Skeletal muscle satellite cell (primary cell): ENCODE data around the gene CTRB1.
"Not testable (repeated sequence)": the region's sequence is repeated elsewhere in the genome, so short reads cannot be mapped to it uniquely, and the experiment has no call there.

Source experiments
- H3K27me3 ChIP-seq: 2 replicates; pipeline ENCODE4 v1.7.0; 2013; ENCODE audit warnings: low read length; ENCODE audit not compliant: control insufficient read depth, insufficient read depth
- H3K36me3 ChIP-seq: 2 replicates; pipeline ENCODE4 v1.7.0; 2013; ENCODE audit warnings: mild to moderate bottlenecking, control low read depth, low read length; ENCODE audit not compliant: insufficient read depth
- H3K4me1 ChIP-seq: 2 replicates; pipeline ENCODE4 v1.7.0; 2013; ENCODE audit warnings: low read length; ENCODE audit not compliant: control insufficient read depth, insufficient read depth
- H3K4me2 ChIP-seq: 2 replicates; pipeline ENCODE4 v1.7.0; 2013; ENCODE audit warnings: mild to moderate bottlenecking, low read length
- H3K4me3 ChIP-seq: 2 replicates; pipeline ENCODE4 v1.7.0; 2013; ENCODE audit warnings: low read length
- H3K9ac ChIP-seq: 2 replicates; pipeline ENCODE4 v1.7.0; 2013; ENCODE audit warnings: mild to moderate bottlenecking, low read depth, low read length, moderate library complexity
- H3K9me3 ChIP-seq: replicated peaks from 2 replicates; pipeline ENCODE4 v1.7.0; 2013; ENCODE audit warnings: mild to moderate bottlenecking, control low read depth, low read length

CTRB1 gene

DNA sequence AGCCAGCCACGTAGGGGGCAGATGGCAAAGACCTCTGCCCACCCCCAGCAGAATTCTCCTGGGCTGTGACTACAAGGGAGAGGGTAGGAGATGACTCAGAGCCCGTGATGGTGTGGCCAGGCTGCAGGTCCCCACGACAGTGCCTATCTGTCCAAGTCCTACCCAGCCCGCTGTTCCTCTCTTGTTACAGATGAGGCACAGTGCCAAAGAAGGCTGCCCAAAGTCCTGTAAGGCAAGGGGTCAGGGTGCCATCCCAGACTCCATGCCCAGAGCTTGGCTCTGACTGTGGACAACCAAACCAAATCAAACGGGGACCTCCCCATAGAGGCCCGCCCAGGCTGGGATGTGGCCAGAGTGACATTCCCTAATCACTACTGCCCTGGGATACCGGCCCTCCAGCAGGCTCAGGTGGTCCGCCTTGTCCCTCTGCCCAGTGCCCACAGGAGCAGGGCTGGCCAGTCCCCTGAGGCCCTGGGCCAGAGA is 45.2 kb downstream of the CTRB1 start:
- Histone ChIP-seq H3K36me3 (peaks cover 23% of the 10 kb centered on the region), H3K4me1 (peaks cover 56% of the 10 kb centered on the region), H3K4me3 (peak overlapping the region; percentile 98), H3K27me3 (no peaks in the 10 kb centered on the region), H3K4me2 (peak overlapping the region; percentile 99), H3K9me3 (no peaks in the 10 kb centered on the region), H3K9ac (peak overlapping the region; percentile 100)

DNA sequence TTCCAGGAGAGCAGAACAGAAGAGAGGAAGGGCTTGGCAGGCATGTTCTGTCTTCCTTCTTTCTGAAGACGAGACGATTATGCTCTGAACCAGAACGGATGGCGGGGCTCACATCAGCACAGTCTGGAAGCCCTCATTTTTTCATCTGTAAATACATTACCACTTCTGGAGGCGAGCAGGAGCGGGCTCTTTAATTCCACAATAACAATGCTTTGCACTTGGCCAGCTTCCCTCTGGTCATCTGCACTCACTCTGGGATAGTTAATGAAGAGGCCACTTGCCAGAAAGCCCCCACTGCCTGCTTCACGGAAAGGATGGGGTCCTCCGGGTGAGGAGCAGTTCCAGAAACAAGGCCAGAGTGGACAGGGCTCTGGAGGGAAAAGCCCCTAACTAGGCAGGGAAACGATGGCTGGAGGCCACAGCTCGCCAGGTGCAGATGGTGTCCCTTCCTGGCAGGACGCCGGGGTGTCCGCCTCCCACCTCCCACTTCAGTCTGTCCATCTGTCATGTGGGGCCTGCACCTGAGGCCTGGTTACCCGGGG is 45.7 kb downstream of the CTRB1 start:
- Histone ChIP-seq H3K9ac (peak overlapping the region; percentile 100), H3K4me3 (peak overlapping the region; percentile 98), H3K27me3 (no peaks in the 10 kb centered on the region)

DNA sequence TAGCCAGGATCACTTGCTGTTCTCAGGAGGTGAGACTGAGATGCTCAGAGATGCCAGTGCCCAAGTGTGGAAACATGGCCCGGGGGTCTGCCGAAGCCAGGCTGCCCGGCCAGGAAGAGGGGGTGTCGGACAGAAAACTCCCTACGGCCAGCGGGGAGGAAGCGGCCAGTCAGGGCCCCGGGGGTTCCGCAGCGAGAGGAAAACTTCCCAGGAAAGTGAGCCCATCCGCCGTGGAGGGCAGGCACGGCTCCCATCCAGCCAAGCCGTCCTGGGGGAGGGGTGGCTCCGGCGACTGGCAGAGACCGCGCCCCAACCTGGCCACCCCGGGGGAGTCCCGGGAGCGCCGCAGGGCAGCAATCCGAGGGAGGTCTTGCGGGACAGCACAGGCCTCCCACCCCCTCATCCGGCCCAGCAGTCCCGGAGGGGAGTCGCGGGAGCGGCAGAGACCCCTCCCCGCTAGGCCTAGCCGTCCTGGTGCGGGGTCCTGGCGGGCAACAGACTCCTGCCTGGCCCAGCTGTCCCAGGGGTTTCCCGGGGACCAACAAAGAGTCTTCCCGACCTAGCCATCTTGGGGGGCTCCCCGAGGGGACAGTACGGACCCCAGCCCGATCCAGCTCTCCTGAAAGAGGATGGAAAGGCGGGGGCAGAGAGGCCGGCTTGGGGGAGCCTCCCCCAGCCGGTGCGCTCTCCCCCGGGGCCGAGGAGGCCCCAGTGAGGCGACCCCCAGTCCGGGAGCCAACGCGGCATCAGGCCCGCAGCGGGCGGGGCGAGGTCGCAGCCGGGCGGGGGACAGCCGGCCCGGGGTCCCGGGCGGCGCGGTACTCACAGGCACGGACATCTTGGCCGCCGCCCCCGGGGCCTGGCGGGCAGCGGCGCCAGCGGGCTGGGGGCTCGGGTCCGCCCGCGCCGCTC is 46.5 kb downstream of the CTRB1 start:
- Histone ChIP-seq H3K27me3 (no peaks in the 10 kb centered on the region), H3K4me1 (peaks cover 56% of the 10 kb centered on the region), H3K4me3 (peak overlapping the region; percentile 98), H3K36me3 (peaks cover 20% of the 10 kb centered on the region), H3K9ac (peak overlapping the region; percentile 100), H3K4me2 (peak overlapping the region; percentile 99), H3K9me3 (no peaks in the 10 kb centered on the region)

More for the DNA sequence above, 45.7 kb downstream of the CTRB1 start:
- H3K4me1 ChIP-seq, result peaks cover 56% of the 10 kb centered on the region
- H3K9me3 ChIP-seq, result no peaks in the 10 kb centered on the region
- peak overlapping the region; percentile 99 for H3K4me2 ChIP-seq
- H3K36me3 ChIP-seq, result peaks cover 20% of the 10 kb centered on the region

DNA sequence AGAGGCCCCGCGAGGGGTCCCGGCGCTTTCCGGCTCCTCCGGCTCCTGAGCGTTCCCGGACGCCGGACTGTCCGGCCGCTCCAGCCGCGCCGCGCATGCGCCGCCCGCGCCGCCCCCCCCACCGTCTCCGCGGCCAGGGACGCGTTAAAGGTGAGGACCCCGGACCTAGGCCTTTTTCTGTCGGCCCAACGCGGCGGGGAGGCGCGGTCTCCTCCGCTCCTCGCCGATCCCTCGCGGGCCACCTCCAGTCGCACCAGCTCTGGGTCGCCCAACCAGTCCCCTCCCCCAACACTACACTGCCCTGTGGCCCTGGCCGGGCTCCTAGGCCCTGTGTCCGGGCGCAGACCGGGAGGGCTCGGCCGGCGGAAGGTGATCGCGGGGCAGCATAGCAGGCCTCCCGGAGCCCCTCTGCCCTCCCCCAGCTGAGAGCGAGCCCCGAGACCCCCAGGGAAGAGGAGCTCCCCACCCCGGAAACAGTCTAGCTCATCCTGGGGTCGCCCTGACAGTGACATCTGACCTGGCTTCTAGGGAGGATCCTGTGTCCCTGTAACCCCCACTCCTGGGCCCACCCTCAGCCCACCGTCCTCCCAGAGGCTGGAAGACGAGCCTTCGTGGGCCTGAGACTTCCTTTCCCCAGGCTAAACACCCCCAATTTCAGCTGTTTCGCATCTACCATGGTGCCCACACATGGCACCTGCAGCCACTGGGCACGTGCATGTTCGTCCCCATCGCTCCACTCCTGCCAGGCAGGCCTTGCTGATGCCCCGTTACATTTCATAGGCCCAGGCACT is 47.3 kb downstream of the CTRB1 start:
- peaks cover 56% of the 10 kb centered on the region for H3K4me1 ChIP-seq
- H3K4me3 ChIP-seq, result peak overlapping the region; percentile 98

DNA sequence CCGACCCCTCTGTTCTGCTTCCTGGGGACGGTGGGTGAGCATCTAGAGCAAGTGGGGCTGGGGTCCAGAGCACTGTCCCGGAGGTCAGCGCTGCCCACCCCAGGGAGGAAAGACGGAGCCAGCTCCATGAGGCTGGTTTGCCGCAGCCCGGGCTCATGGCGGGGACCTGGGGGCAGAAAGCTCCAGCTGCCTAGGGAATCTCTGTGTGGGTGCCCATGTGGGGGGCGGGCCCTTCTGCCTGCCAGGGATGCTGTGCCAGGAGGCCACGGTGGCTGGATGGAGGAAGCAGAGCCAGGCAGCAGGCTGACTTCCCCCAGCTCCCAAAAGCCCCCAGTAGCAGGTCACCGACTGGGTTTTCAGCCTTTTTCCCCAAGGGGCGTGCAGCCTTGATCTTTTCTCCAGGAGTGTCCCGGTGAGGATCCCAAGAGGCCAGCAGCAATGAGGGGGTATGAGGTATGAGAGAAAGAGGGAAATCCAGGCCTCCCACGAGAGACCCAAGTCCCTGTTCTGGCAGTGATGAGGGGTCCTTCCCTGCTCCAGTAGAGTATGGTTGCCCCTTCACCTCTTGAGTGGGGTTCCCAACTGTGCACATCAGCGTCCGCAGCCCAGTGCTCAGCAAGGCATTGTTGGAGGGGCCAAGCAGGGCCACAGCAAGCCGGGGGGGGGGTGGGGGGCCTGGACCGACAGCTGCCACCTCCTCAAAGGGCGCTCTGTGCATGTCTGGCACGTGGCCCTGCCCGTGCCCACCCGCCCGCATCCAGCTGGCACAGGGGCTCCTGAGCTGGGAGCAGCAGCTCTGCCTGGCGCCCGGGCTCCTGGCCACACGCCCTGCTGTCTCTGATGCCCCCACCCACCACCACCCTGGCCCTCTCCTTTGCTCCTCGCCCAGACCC is 48.2 kb downstream of the CTRB1 start:
- H3K4me2 ChIP-seq, result peak overlapping the region; percentile 99
- H3K4me1 ChIP-seq, result peaks cover 52% of the 10 kb centered on the region
- no peaks in the 10 kb centered on the region for H3K27me3 ChIP-seq
- H3K36me3 ChIP-seq, result peaks cover 16% of the 10 kb centered on the region
- H3K9me3 ChIP-seq, result no peaks in the 10 kb centered on the region
- H3K4me3 ChIP-seq, result peak overlapping the region; percentile 98
- H3K9ac ChIP-seq, result no peak overlapping the region

More for the DNA sequence above, 47.3 kb downstream of the CTRB1 start:
- Histone ChIP-seq H3K9me3 (no peaks in the 10 kb centered on the region), H3K9ac (peak overlapping the region; percentile 100), H3K4me2 (peak overlapping the region; percentile 99), H3K27me3 (no peaks in the 10 kb centered on the region), H3K36me3 (peaks cover 20% of the 10 kb centered on the region)

DNA sequence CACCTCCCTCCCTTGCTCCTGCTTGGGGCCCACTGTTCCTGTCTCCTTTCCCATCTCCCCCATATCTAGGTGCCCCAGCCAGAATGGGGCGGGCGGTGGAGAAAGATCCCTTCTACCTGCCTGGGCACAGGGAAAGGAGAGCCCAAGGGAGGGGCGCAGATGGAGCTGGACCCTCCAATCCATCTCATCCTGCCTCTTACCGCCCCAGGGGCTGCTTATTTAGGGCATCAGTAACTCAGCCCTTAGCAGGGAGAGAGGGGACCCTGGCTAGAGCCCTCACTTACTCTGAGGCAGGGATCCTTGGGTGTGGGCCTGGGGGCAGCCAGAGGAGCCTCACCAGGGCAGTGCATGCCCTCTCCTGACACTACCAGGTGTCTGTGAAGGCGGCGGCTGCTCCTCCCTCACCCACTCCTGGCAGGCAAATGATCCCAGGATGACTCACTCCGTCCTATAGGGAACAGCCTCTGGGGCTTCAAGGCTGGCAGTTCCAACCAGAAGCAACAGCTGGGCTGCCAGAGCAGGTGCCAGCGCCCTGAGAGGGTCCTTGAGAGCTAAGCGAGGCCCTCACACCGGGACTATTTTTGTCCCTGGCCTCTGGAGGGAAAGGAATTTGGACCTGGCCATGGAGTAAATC is 49.0 kb downstream of the CTRB1 start:
- Histone ChIP-seq H3K4me2 (no peak overlapping the region), H3K4me3 (no peak overlapping the region), H3K9me3 (no peaks in the 10 kb centered on the region), H3K36me3 (peaks cover 8% of the 10 kb centered on the region), H3K9ac (no peak overlapping the region), H3K27me3 (no peaks in the 10 kb centered on the region), H3K4me1 (peaks cover 45% of the 10 kb centered on the region)

DNA sequence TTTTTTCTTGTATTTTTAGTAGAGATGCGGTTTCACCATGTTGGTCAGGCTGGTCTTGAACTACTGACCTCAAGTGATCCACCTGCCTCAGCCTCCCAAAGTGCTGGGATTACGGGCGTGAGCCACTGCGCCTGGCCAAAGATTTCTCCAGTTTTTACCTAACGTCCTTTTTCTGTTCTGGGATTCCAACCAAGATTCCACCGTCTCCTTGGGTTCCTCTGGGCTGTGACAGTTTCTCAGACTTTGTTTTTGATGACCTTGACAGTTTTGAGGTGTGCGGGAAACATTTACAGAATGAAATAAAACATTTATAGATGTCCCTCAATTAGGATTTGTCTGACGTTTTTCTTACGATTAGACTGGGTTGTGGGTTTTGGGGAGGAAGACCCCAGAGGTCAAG is 50.6 kb downstream of the CTRB1 start:
- not testable (repeated sequence) for H3K4me2 ChIP-seq, H3K27me3 ChIP-seq, H3K9ac ChIP-seq, H3K36me3 ChIP-seq, H3K4me3 ChIP-seq, H3K9me3 ChIP-seq
- H3K4me1 ChIP-seq, result peaks cover 35% of the 10 kb centered on the region

DNA sequence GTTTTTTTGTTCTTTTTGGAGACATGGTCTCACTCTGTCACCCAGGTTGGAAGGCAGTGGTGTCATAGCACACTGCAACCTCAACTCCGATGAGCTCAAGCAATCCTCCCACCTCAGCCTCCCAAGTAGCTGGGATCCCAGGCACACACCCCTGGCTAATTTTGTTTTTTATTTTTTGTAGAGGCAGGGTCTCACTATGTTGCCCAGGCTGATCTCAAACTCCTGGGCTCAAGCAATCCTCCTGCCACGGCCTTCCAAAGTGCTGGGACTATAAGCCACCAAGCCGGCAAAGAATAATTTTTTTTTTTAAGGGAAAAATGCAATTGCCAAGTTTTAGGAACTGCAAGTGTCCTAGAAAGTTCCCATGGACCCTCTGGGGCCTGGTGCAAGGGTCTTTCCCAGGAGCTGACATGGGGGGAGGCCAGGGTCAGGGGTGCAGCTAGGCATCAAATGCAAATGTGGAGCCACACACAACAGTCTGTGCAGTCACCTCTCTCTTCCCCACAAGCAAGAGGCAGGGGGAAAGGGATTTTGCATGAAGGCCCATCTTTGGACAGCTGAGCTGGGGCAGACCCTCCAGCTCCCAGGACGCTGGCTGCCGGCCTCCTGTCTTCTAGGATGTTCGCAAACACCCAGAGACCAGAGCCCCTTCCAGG is 52.8 kb downstream of the CTRB1 start:
- no peak overlapping the region for H3K4me3 ChIP-seq
- H3K9me3 ChIP-seq, result no peaks in the 10 kb centered on the region
- no peak overlapping the region for H3K4me2 ChIP-seq
- peaks cover 23% of the 10 kb centered on the region for H3K4me1 ChIP-seq
- H3K36me3 ChIP-seq, result no peaks in the 10 kb centered on the region
- no peaks in the 10 kb centered on the region for H3K27me3 ChIP-seq
- no peak overlapping the region for H3K9ac ChIP-seq

DNA sequence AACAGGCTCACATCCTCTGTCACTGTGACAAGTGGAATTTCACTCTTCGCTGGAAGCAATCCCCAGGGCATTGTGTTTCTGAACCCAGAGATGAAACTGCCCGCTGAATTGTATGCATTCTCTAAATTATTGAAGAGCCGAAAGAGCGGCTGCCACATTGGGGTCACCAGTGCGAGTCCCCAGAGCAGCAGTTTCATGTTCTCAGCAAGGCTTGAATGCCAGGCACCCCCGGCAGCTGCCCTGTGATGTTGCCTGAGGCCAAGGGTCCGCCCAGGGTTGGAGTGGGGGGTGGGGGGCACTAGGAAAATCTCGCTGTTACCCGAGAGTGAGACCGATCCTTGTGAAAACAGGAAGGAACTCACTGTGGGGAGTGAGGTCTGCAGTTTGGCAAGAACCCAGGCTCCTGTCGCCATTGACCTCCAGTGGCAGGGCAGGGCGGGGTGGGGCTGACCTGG is 53.3 kb downstream of the CTRB1 start:
- no peaks in the 10 kb centered on the region for H3K27me3 ChIP-seq

DNA sequence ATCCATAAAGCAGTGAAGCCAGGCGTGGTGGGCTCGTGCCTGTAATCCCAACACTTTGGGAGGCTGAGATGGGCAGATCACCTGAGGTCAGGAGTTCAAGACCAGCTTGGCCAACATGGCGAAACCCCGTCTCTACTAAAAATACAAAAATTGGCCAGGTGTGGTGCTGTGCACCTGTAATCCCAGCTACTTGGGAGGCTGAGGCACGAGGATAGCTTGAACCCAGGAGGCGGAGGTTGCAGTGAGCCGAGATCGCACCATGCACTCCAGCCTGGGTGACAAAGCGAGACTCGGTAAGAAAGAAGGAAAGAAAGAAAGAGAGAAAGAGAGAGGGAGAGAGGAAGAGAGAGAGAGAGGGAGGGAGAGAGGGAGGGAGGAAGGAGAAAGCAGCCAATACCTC is 53.8 kb downstream of the CTRB1 start:
- not testable (repeated sequence) for H3K36me3 ChIP-seq, H3K9ac ChIP-seq, H3K9me3 ChIP-seq, H3K27me3 ChIP-seq, H3K4me2 ChIP-seq, H3K4me3 ChIP-seq
- H3K4me1 ChIP-seq, result peaks cover 14% of the 10 kb centered on the region

More for the DNA sequence above, 53.3 kb downstream of the CTRB1 start:
- H3K9me3 ChIP-seq, result no peaks in the 10 kb centered on the region
- no peak overlapping the region for H3K4me2 ChIP-seq
- H3K4me1 ChIP-seq, result peaks cover 17% of the 10 kb centered on the region
- no peaks in the 10 kb centered on the region for H3K36me3 ChIP-seq
- H3K4me3 ChIP-seq, result no peak overlapping the region
- H3K9ac ChIP-seq, result no peak overlapping the region
